A673 (cell line): ENCODE measurements around the gene DENND1A. TPM values are rescaled to one million over a fixed set of nuclear protein-coding genes. Genes with fewer than 3 reads are reported as not detected.

ENCODE experiments used
- BruUV-seq: library from RNA; stranded (reverse); fragments of 400-500 nt; replicated peaks from 2 replicates; lab custom pipeline; 2021; lab: Mats Ljungman, UMichigan
- CTCF ChIA-PET: fragments of 300-600 bp; sonication (Branson Sonifier 250); formaldehyde crosslinking; loops from one replicate; lab custom pipeline; 2022; ENCODE audit warnings: antibody characterized with exemption; lab: Charles Lee
- POLR2A ChIA-PET: fragments of 300-600 bp; sonication (Branson Sonifier 250); formaldehyde crosslinking; loops from one replicate; lab custom pipeline; 2022; ENCODE audit warnings: antibody characterized with exemption; ENCODE audit not compliant: low non-redundant PET; lab: Charles Lee
- DNase-seq: peaks from one replicate; pipeline ENCODE4 v3.0.0-alpha.2; 2015; ENCODE audit warnings: low spot score
- H3K27ac ChIP-seq: fragments of 200-600 bp; sonication (generic); 2 replicates; pipeline ENCODE4 v1.5.1; 2016; ENCODE audit warnings: mixed run types, low read depth, mild to moderate bottlenecking, mixed read lengths, antibody characterized with exemption, low read length; ENCODE audit not compliant: poor library complexity, severe bottlenecking
- H3K27me3 ChIP-seq: fragments of 200-600 bp; sonication (generic); replicated peaks from 2 replicates; pipeline ENCODE4 v1.6.1; 2017; ENCODE audit warnings: mixed run types, low read depth, mild to moderate bottlenecking, mixed read lengths, antibody characterized with exemption, low read length; ENCODE audit not compliant: insufficient read depth, poor library complexity
- H3K36me3 ChIP-seq: fragments of 200-600 bp; sonication (generic); 2 replicates; pipeline ENCODE4 v1.6.1; 2016; ENCODE audit warnings: mixed run types, mild to moderate bottlenecking, mixed read lengths, antibody characterized with exemption, low read length; ENCODE audit not compliant: insufficient read depth, poor library complexity, severe bottlenecking
- H3K4me1 ChIP-seq: fragments of 200-600 bp; sonication (generic); 2 replicates; pipeline ENCODE4 v1.6.1; 2017; ENCODE audit warnings: mixed run types, mild to moderate bottlenecking, mixed read lengths, antibody characterized with exemption, low read length; ENCODE audit not compliant: insufficient read depth, poor library complexity, severe bottlenecking
- H3K4me3 ChIP-seq: fragments of 200-600 bp; sonication (generic); 2 replicates; pipeline ENCODE4 v1.5.1; 2016; ENCODE audit warnings: low read depth, mixed run types, mild to moderate bottlenecking, mixed read lengths, low read length; ENCODE audit not compliant: poor library complexity, severe bottlenecking
- H3K9me3 ChIP-seq: fragments of 200-600 bp; sonication (generic); 2 replicates; pipeline ENCODE4 v1.6.1; 2016; ENCODE audit warnings: mixed run types, low read depth, mild to moderate bottlenecking, mixed read lengths, antibody characterized with exemption, low read length; ENCODE audit not compliant: poor library complexity, severe bottlenecking
- EZH2 ChIP-seq: fragments of 200-600 bp; sonication (generic); IDR thresholded peaks from 2 replicates; pipeline ENCODE4 v1.6.1; 2017; ENCODE audit warnings: borderline replicate concordance, low read depth, mild to moderate bottlenecking, mixed read lengths, antibody characterized with exemption, low read length; ENCODE audit not compliant: poor library complexity, severe bottlenecking
- intact Hi-C: fragments of 100-400 bp; cut with micrococcal nuclease; formaldehyde crosslinking; loops from one replicate; pipeline ENCODE4 v1.10.0; 2022; ENCODE audit not compliant: unreplicated experiment
- total RNA-seq: library from RNA; stranded (reverse); gene quantifications from 2 replicates; pipeline ENCODE4 v1.2.3, GENCODE V29; 2021
- TF ChIP-seq, protein P1 (sequence below): fragments of 300-800, 200-600 bp; sonication (generic); conservative IDR thresholded peaks from 2 replicates; pipeline ENCODE4 v1.5.1; 2017; ENCODE audit warnings: low read depth, mild to moderate bottlenecking, antibody characterized with exemption, low read length, moderate library complexity, mixed read lengths

The DENND1A gene
- total RNA-seq, 1 experiment from 2014 or later, result 12.0 TPM

DNA sequence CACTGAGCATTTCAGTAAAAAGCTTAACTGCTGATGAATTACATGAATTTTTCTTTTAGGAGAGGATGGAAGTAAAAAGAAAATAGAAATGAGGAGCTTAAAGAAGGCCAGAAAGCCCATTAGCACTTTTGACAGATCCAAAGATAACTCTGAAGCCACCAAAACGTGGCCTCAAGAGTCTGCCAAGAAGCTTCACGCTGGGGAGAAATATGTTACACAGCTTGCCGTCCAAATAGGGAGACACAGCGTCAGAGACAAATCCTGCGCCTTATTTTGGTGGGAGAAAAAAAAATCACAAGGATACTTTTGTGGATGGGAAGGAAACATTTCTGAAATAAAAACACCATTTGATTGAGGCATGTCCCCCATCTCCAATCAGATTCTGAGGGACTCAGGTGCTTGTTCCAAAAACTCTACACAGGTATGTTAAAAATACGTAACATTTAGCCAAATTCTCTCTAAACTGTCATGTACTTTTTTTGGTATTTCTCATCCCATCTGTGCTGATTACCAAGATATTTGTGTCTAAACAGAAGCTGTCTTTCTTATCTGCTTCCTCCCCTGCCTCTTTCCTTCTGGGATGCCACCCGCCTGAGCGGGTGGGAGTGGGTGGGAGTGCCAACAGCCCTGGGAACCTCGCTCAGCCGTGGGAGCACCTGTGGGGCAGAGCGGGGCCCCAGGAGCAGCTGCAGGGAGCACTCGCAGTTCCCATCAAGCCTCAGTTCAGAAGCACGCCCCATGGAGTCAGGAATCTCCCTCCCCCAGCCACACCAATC lies 275.5 kb downstream of the DENND1A start:
- Histone ChIP-seq H3K9me3 (no peaks in the 10 kb centered on the region), H3K27ac (no peak overlapping the region), H3K4me3 (no peak overlapping the region), H3K27me3 (no peaks in the 10 kb centered on the region), H3K4me1 (no peaks in the 10 kb centered on the region), H3K36me3 (no peaks in the 10 kb centered on the region)
- no TSS peak for BruUV-seq
- DNase-seq, result no peak
- ChIA-PET POLR2A (no interaction called here), CTCF (no interaction called here)
- TF ChIP-seq, protein P1, sequence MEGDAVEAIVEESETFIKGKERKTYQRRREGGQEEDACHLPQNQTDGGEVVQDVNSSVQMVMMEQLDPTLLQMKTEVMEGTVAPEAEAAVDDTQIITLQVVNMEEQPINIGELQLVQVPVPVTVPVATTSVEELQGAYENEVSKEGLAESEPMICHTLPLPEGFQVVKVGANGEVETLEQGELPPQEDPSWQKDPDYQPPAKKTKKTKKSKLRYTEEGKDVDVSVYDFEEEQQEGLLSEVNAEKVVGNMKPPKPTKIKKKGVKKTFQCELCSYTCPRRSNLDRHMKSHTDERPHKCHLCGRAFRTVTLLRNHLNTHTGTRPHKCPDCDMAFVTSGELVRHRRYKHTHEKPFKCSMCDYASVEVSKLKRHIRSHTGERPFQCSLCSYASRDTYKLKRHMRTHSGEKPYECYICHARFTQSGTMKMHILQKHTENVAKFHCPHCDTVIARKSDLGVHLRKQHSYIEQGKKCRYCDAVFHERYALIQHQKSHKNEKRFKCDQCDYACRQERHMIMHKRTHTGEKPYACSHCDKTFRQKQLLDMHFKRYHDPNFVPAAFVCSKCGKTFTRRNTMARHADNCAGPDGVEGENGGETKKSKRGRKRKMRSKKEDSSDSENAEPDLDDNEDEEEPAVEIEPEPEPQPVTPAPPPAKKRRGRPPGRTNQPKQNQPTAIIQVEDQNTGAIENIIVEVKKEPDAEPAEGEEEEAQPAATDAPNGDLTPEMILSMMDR, result no peak
- no peak for TF ChIP-seq EZH2
- intact Hi-C loops, result no loop called here

DNA sequence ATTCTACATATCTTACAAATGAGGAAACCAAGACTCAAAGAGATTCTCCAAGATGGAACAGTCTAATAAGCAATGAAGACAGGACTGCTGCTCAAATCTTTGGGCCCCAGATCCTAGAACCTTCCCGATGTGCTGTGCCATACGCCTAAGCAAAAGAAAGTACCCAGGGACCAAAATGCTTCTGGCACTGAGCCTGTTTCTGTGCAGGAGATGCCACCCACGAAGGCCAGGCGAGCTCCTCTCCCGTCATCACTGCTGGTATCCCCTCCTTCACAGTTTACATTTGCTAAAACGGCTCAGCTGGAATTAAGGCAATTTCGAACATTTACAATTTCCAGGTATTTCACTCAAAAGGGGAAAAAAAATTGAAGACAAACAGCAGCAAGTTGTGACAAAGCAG lies 277.5 kb downstream of the DENND1A start:
- Histone ChIP-seq H3K9me3 (no peaks in the 10 kb centered on the region), H3K27me3 (no peaks in the 10 kb centered on the region), H3K27ac (no peak overlapping the region), H3K4me1 (no peaks in the 10 kb centered on the region), H3K36me3 (no peaks in the 10 kb centered on the region), H3K4me3 (no peak overlapping the region)
- intact Hi-C loops, result no loop called here
- no TSS peak for BruUV-seq
- TF ChIP-seq, protein P1, result no peak
- no peak for TF ChIP-seq EZH2
- ChIA-PET POLR2A (no interaction called here), CTCF (no interaction called here)
- DNase-seq, result no peak

GRCh38 chr9:123651871-123652270 lies 278.1 kb downstream of the DENND1A start:
- H3K36me3 ChIP-seq, result no peaks in the 10 kb centered on the region
- H3K9me3 ChIP-seq, result no peaks in the 10 kb centered on the region
- no peak for TF ChIP-seq EZH2
- TF ChIP-seq, protein P1, result no peak
- ChIA-PET CTCF (no interaction called here), POLR2A (no interaction called here)
- H3K27me3 ChIP-seq, result no peaks in the 10 kb centered on the region
- intact Hi-C loops, result no loop called here
- BruUV-seq, result no TSS peak
- DNase-seq, result no peak
- H3K27ac ChIP-seq, result no peak overlapping the region
- no peak overlapping the region for H3K4me3 ChIP-seq
- H3K4me1 ChIP-seq, result no peaks in the 10 kb centered on the region
